HepG2 (cell line): ENCODE data around the gene GLTPD2. TPM values are rescaled to one million over a fixed set of nuclear protein-coding genes. Genes with fewer than 3 reads are reported as not detected.

ENCODE experiments used
- CHD4 ChIP-seq: fragments of 200-600 bp; sonication (generic); IDR thresholded peaks from 2 replicates; pipeline ENCODE4 v1.7.0; 2017; ENCODE audit warnings: mild to moderate bottlenecking, low read length, borderline replicate concordance
- ESRRA ChIP-seq: sonication (generic); formaldehyde crosslinking; IDR thresholded peaks from 2 replicates; pipeline ENCODE4 v1.5.1; 2020; ENCODE audit warnings: mild to moderate bottlenecking, low read depth, missing genetic modification reagents
- FUBP1 ChIP-seq: sonication (generic); formaldehyde crosslinking; IDR thresholded peaks from 2 replicates; pipeline ENCODE4 v1.5.1; 2020; ENCODE audit warnings: missing genetic modification reagents, mild to moderate bottlenecking, borderline replicate concordance
- GATAD2A ChIP-seq: IDR thresholded peaks from 2 replicates; pipeline ENCODE4 v1.6.1; 2016
- KDM5B ChIP-seq: sonication (generic); formaldehyde crosslinking; IDR thresholded peaks from 2 replicates; pipeline ENCODE4 v1.4.0; 2020; ENCODE audit warnings: missing genetic modification reagents, mild to moderate bottlenecking, borderline replicate concordance
- MBD4 ChIP-seq: IDR thresholded peaks from 2 replicates; pipeline ENCODE4 v1.6.1; 2012; ENCODE audit warnings: low read length, inconsistent platforms, borderline replicate concordance
- PHF21A ChIP-seq: sonication (generic); formaldehyde crosslinking; IDR thresholded peaks from 2 replicates; pipeline ENCODE4 v1.5.0; 2020; ENCODE audit warnings: mild to moderate bottlenecking, missing genetic modification reagents
- PHF5A ChIP-seq: IDR thresholded peaks from one replicate; pipeline ENCODE4 v1.6.1; 2018; ENCODE audit warnings: low read depth, missing genetic modification reagents; ENCODE audit not compliant: unreplicated experiment
- PTBP1 ChIP-seq: fragments of 200-400 bp; formaldehyde crosslinking; IDR thresholded peaks from 2 replicates; pipeline ENCODE4 v1.6.1; 2018; ENCODE audit warnings: low read length, low read depth; ENCODE audit not compliant: poor library complexity, severe bottlenecking
- REL ChIP-seq: sonication (generic); formaldehyde crosslinking; conservative IDR thresholded peaks from 2 replicates; pipeline ENCODE4 v1.8.0; 2022; ENCODE audit warnings: mild to moderate bottlenecking, missing genetic modification reagents, moderate library complexity
- RFXAP ChIP-seq: sonication (generic); formaldehyde crosslinking; IDR thresholded peaks from 2 replicates; pipeline ENCODE4 v1.4.0; 2020; ENCODE audit warnings: missing genetic modification reagents, borderline replicate concordance
- SIN3B ChIP-seq: fragments of 150-350 bp; IDR thresholded peaks from 2 replicates; pipeline ENCODE4 v1.6.1; 2014; ENCODE audit warnings: low read length
- SMAD9 ChIP-seq: sonication (generic); formaldehyde crosslinking; IDR thresholded peaks from 2 replicates; pipeline ENCODE4 v1.5.1; 2020; ENCODE audit warnings: mild to moderate bottlenecking, missing genetic modification reagents
- SP140L ChIP-seq: sonication (generic); formaldehyde crosslinking; IDR thresholded peaks from 2 replicates; pipeline ENCODE4 v1.4.0; 2020; ENCODE audit warnings: missing genetic modification reagents, borderline replicate concordance
- TBP ChIP-seq: sonication (generic); formaldehyde crosslinking; IDR thresholded peaks from 2 replicates; pipeline ENCODE4 v1.5.0; 2020; ENCODE audit warnings: missing genetic modification reagents
- TCF12 ChIP-seq, 2 experiments: fragments of 450-650 bp in 1 of 2; sonication (generic) in 1 of 2; formaldehyde crosslinking in 1 of 2; IDR thresholded peaks; 2 replicates each; pipeline versions ENCODE4 v1.6.1 to v1.8.0; 2017 to 2022; ENCODE audit warnings: antibody characterized with exemption in 1 of 2, mild to moderate bottlenecking in 1 of 2, missing genetic modification reagents in 1 of 2, moderate library complexity in 1 of 2
- TERF1 ChIP-seq: sonication (generic); formaldehyde crosslinking; IDR thresholded peaks from 2 replicates; pipeline ENCODE4 v1.8.0; 2022; ENCODE audit warnings: mild to moderate bottlenecking, missing genetic modification reagents, moderate library complexity
- TFE3 ChIP-seq: IDR thresholded peaks from 2 replicates; pipeline ENCODE4 v1.6.1; 2016
- TOPORS ChIP-seq: sonication (generic); formaldehyde crosslinking; IDR thresholded peaks from 2 replicates; pipeline ENCODE4 v1.8.0; 2023; ENCODE audit warnings: mild to moderate bottlenecking, missing genetic modification reagents
- TRIM24 ChIP-seq: sonication (generic); formaldehyde crosslinking; IDR thresholded peaks from 2 replicates; pipeline ENCODE4 v1.8.0; 2022; ENCODE audit warnings: mild to moderate bottlenecking, missing genetic modification reagents
- ZBTB25 ChIP-seq: IDR thresholded peaks from 2 replicates; pipeline ENCODE4 v1.6.1; 2018; ENCODE audit warnings: missing genetic modification reagents
- ZBTB38 ChIP-seq: sonication (generic); formaldehyde crosslinking; IDR thresholded peaks from 2 replicates; pipeline ENCODE4 v1.5.1; 2020; ENCODE audit warnings: mild to moderate bottlenecking, missing genetic modification reagents
- ZC3H13 ChIP-seq: sonication (generic); formaldehyde crosslinking; IDR thresholded peaks from 2 replicates; pipeline ENCODE4 v1.8.1; 2023; ENCODE audit warnings: mild to moderate bottlenecking, missing genetic modification reagents, moderate library complexity
- ZNF260 ChIP-seq: sonication (generic); formaldehyde crosslinking; IDR thresholded peaks from 2 replicates; pipeline ENCODE4 v1.4.0; 2020; ENCODE audit warnings: missing genetic modification reagents, low read depth, mild to moderate bottlenecking, borderline replicate concordance
- ZNF333 ChIP-seq: sonication (generic); formaldehyde crosslinking; IDR thresholded peaks from 2 replicates; pipeline ENCODE4 v1.4.0; 2020; ENCODE audit warnings: mild to moderate bottlenecking, missing genetic modification reagents, borderline replicate concordance
- ZNF383 ChIP-seq: sonication (generic); formaldehyde crosslinking; IDR thresholded peaks from 2 replicates; pipeline ENCODE4 v1.4.0; 2020; ENCODE audit warnings: missing genetic modification reagents, mild to moderate bottlenecking, borderline replicate concordance
- ZNF570 ChIP-seq: sonication (generic); formaldehyde crosslinking; IDR thresholded peaks from 2 replicates; pipeline ENCODE4 v1.4.0; 2020; ENCODE audit warnings: mild to moderate bottlenecking, missing genetic modification reagents, borderline replicate concordance
- polyA plus RNA-seq, 8 experiments: library from polyadenylated mRNA; depleted of rRNA in 3 of 8; stranded (reverse) in 7 of 8; unstranded in 1 of 8; fragments of >200 nt; fragmentation: Illumina TruSeq in 4 of 8; extraction: Trizol in 4 of 8; gene quantifications; 2 replicates each; pipeline versions ENCODE4 v1.2.1 to v1.2.3, GENCODE V29; 2011 to 2016; ENCODE audit warnings: low read depth in 4 of 8, missing spikeins in 1 of 8, mixed read lengths in 1 of 8; ENCODE audit not compliant: insufficient read depth in 1 of 8
- total RNA-seq, 5 experiments: library from RNA; depleted of rRNA; stranded (reverse); fragments of >200 nt; fragmentation: Illumina TruSeq; extraction: Trizol; gene quantifications; 2 replicates each; pipeline ENCODE4 v1.2.3, GENCODE V29; 2016; ENCODE audit warnings: low read depth in 1 of 5

GLTPD2 gene
- total and polyA plus RNA-seq, 2 of the 13 experiments (the other 11 are each of a cell fraction or from before 2014, with no cell fraction given), result 7.5 to 12.9 TPM

GRCh38 chr17:4759776-4760236, 29.0 kb upstream of the GLTPD2 start (continued):
- TF ChIP-seq TERF1 (CRISPR knock-in tag), result no peak
- peak; percentile 37 for TF ChIP-seq TFE3 (CRISPR knock-in tag)
- peak; percentile 96 for TF ChIP-seq PHF21A (CRISPR knock-in tag)
- TF ChIP-seq PTBP1, result no peak
- TF ChIP-seq SMAD9 (CRISPR knock-in tag), result no peak
- TF ChIP-seq CHD4, result no peak
- TF ChIP-seq SP140L (CRISPR knock-in tag), result no peak
- no peak; the same call in 1 of the 2 replicates for TF ChIP-seq ZC3H13 (CRISPR knock-in tag)
- TF ChIP-seq TBP (CRISPR knock-in tag), result no peak
- TF ChIP-seq ZNF570 (CRISPR knock-in tag), result no peak
- TF ChIP-seq ZBTB38, result peak; percentile 45; the same call in 1 of the 2 replicates
- no peak for TF ChIP-seq REL (CRISPR knock-in tag)
- TF ChIP-seq KDM5B (CRISPR knock-in tag), result no peak
- TF ChIP-seq MBD4, result no peak
- TF ChIP-seq ESRRA (CRISPR knock-in tag), result peak; percentile 62; the same call in 1 of the 2 replicates
- no peak for TF ChIP-seq TRIM24 (CRISPR knock-in tag)
- TF ChIP-seq GATAD2A (CRISPR knock-in tag), result peak; percentile 94
- no peak for TF ChIP-seq ZNF383 (CRISPR knock-in tag)
- TF ChIP-seq RFXAP (CRISPR knock-in tag), result peak; percentile 80; the same call in 1 of the 2 replicates
- no peak for TF ChIP-seq TOPORS (CRISPR knock-in tag)
- no peak for TF ChIP-seq SIN3B
- no peak for TF ChIP-seq ZNF260 (CRISPR knock-in tag)
- no peak for TF ChIP-seq FUBP1 (CRISPR knock-in tag)
- TF ChIP-seq ZNF333, result no peak
- TF ChIP-seq PHF5A (CRISPR knock-in tag), result no peak
- TF ChIP-seq ZBTB25 (CRISPR knock-in tag), result no peak
- TF ChIP-seq TCF12 (IDR thresholded peaks at IDR 0.05), result no peak
- TF ChIP-seq TCF12 (CRISPR knock-in tag; IDR thresholded peaks at IDR 0.05), result 0 out of 2 replicates have a peak, but pooled peaks have one; percentile 64
